Stimulated activated CD4-positive, alpha-beta T cell treated with anti-CD3 and anti-CD28 coated beads, Interleukin-12 subunit alpha, Interleukin-12 subunit beta, amount 100 ng/mL, for 48 hours (primary cell): Measurements from ENCODE around the gene POMGNT2.

Source experiments
- DNase-seq, 3 donors: peaks; one replicate each; pipeline ENCODE4 v3.0.0-alpha.2; 2020; ENCODE audit warnings: low read depth in 2 of 3, low spot score in 1 of 3

The POMGNT2 gene

GRCh38 chr3:43104039-43104438 is 1.8 kb downstream of the POMGNT2 start:
- no peak for DNase-seq

GRCh38 chr3:43102773-43103480 is 3.0 kb downstream of the POMGNT2 start:
- no peak for DNase-seq

GRCh38 chr3:43098761-43099160 is 7.1 kb downstream of the POMGNT2 start:
- DNase-seq, result no peak

GRCh38 chr3:43097400-43098080 is 8.3 kb downstream of the POMGNT2 start:
- no peak for DNase-seq

- DNase-seq, result no peak
Measured at GRCh38 chr3:43096761-43097160, 9.1 kb downstream of the POMGNT2 start.

GRCh38 chr3:43095370-43095769 is 10.5 kb downstream of the POMGNT2 start:
- no peak for DNase-seq

GRCh38 chr3:43094851-43095250 is 11.0 kb downstream of the POMGNT2 start:
- no peak for DNase-seq

GRCh38 chr3:43094381-43094780 is 11.5 kb downstream of the POMGNT2 start:
- DNase-seq, result no peak

GRCh38 chr3:43093974-43094373 is 11.9 kb downstream of the POMGNT2 start:
- DNase-seq, result no peak

GRCh38 chr3:43093006-43093405 is 12.9 kb downstream of the POMGNT2 start:
- no peak for DNase-seq

- DNase-seq, result no peak
Measured at GRCh38 chr3:43091481-43091880, 14.4 kb downstream of the POMGNT2 start.

- no peak for DNase-seq
Measured at GRCh38 chr3:43090238-43090637, 15.6 kb downstream of the POMGNT2 start.

GRCh38 chr3:43089081-43089480 is 16.8 kb downstream of the POMGNT2 start:
- DNase-seq, result no peak

GRCh38 chr3:43087249-43087776 is 18.6 kb downstream of the POMGNT2 start:
- DNase-seq, result no peak

GRCh38 chr3:43086460-43087165 is 19.3 kb downstream of the POMGNT2 start:
- no peak for DNase-seq

GRCh38 chr3:43082457-43082856 is 23.4 kb downstream of the POMGNT2 start:
- no peak for DNase-seq

GRCh38 chr3:43081796-43082195 is 24.1 kb downstream of the POMGNT2 start:
- DNase-seq, result no peak

- no peak for DNase-seq
Measured at GRCh38 chr3:43080726-43081568, 24.9 kb downstream of the POMGNT2 start.

- DNase-seq, result no peak
Measured at GRCh38 chr3:43079536-43080332, 26.1 kb downstream of the POMGNT2 start.

- no peak for DNase-seq
Measured at GRCh38 chr3:43077707-43078106, 28.2 kb downstream of the POMGNT2 start.
